IMR-90 (cell line): ENCODE results near the gene AXL.

Experiments used
- BHLHE40 ChIP-seq: fragments of 150-350 bp; IDR thresholded peaks from 2 replicates; pipeline ENCODE4 v1.6.1; 2016; ENCODE audit warnings: mild to moderate bottlenecking, low read depth, low read length
- CTCF ChIP-seq: conservative IDR thresholded peaks from 2 replicates; pipeline ENCODE4 v1.5.1; 2012; ENCODE audit warnings: mild to moderate bottlenecking, low read depth, low read length, improper control_type of control experiment
- MAZ ChIP-seq: IDR thresholded peaks from 2 replicates; pipeline ENCODE4 v1.6.1; 2012; ENCODE audit warnings: low read depth, mild to moderate bottlenecking, low read length, improper control_type of control experiment, moderate library complexity, borderline replicate concordance
- RAD21 ChIP-seq: IDR thresholded peaks from 2 replicates; pipeline ENCODE4 v1.6.1; 2012; ENCODE audit warnings: low read length, improper control_type of control experiment

DNA sequence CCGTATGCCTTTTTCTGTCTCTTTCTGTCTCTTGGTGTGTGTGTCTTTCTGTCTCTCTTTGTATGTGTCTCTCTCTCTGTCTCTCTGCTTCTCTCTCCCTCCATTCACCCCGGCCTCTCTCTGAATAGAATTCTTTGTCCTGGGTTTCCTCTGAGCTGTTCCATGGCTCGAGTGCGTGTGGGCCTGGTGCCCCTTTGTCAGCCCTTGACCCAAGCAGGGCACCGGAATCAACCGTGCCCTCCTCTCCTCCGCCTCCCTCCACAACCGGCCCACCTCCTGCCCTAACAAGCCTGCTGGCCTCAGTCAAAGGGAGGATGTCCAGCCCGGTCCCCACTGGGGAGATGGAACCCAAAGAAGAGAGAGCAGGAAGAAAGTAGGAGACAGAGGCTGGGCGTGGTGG is 3.2 kb downstream of the AXL start:
- TF ChIP-seq BHLHE40 (no peak), CTCF (no peak), MAZ (no peak), RAD21 (no peak)
